ENCODE results near the gene CD27. TPM values are rescaled to one million over a fixed set of nuclear protein-coding genes. Genes with fewer than 3 reads are reported as not detected.

Gene CD27
- total and polyA plus RNA-seq, 10 donors = 49.2 to 193 (median 72.3) TPM

DNA sequence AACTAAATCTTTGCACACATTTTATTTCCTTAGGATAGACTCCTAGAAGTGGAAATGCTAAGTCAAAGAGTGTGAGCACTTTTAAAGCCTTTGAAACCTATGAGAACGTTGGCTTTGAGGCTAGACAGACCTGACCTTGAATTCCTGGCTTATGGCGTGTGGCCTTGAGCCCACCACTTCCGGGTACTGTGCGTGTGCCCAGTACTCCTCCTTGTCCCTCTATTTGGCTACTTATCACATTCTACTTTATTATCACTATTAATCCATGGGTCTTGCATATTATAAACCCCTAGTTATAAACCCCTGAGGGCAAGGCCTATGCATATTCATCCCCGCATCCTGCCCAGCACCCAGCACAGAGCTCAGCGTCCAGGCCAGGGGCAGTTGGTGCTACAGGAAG, 26.0 kb upstream of the CD27 start:
- WGBS, 5 donors = 62 to 83% (median 68%) methylated on average over 6 of the region's 6 CpGs
- Histone ChIP-seq H3K4me1 (peaks cover 2 to 33% (median 12%) of the 10 kb centered on the region in 6 donors), H3K27me3 (replicated peaks in 1 of 7) (no peaks in the 10 kb centered on the region), H3K4me3 (no peak overlapping the region), H3K27ac (no peak overlapping the region), H3K9me3 (no peaks in the 10 kb centered on the region), H3K36me3 (no peaks in the 10 kb centered on the region)
- intact Hi-C loops (cut with DNase I; ENCODE audit: low total_unique reads) = no loop called here
- DNase-seq = no peak
- TF ChIP-seq, protein P1, sequence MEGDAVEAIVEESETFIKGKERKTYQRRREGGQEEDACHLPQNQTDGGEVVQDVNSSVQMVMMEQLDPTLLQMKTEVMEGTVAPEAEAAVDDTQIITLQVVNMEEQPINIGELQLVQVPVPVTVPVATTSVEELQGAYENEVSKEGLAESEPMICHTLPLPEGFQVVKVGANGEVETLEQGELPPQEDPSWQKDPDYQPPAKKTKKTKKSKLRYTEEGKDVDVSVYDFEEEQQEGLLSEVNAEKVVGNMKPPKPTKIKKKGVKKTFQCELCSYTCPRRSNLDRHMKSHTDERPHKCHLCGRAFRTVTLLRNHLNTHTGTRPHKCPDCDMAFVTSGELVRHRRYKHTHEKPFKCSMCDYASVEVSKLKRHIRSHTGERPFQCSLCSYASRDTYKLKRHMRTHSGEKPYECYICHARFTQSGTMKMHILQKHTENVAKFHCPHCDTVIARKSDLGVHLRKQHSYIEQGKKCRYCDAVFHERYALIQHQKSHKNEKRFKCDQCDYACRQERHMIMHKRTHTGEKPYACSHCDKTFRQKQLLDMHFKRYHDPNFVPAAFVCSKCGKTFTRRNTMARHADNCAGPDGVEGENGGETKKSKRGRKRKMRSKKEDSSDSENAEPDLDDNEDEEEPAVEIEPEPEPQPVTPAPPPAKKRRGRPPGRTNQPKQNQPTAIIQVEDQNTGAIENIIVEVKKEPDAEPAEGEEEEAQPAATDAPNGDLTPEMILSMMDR (IDR thresholded peaks at IDR 0.05 in 8 of 11, conservative IDR thresholded peaks at IDR 0.05 in 3 of 11) = no peak
- no peak for TF ChIP-seq POLR2A (IDR thresholded peaks at IDR 0.05)
- no peak for TF ChIP-seq POLR2AphosphoS5 (IDR thresholded peaks at IDR 0.05)

DNA sequence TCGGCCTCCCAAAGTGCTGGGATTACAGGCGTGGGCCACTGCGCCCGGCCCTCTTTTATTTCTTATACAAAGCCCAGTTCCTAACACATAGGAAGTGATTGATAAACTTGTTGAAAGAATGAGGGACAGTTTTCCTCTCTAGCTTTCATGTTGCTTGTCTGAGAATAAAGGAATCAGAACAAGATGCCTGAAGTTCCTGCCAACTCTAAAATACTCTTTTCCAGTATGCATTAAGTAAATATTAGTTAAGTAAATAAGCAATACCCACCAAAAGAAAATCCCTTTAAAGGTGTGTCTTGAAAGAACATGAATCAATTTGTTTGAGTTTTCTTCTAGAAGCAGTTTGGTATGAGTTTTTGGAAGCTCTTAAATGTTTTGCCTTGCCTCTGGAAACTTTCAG, 24.4 kb upstream of the CD27 start:
- intact Hi-C loops (cut with DNase I; ENCODE audit: low total_unique reads) = loop anchor here (5.0 kb wide), 2 partner anchors 52 to 117 kb away; partner anchors contain the start of gene VAMP1
- H3K9me3 ChIP-seq = no peaks in the 10 kb centered on the region
- H3K4me1 ChIP-seq = peaks cover 4 to 48% (median 18%) of the 10 kb centered on the region in 6 donors
- H3K27me3 ChIP-seq (replicated peaks in 1 of 7) = no peaks in the 10 kb centered on the region
- no peaks in the 10 kb centered on the region for H3K36me3 ChIP-seq
- 85 to 97% (median 93%) methylated on average over 4 of the region's 4 CpGs for WGBS, 5 donors
- H3K27ac ChIP-seq = no peak overlapping the region
- DNase-seq = no peak
- TF ChIP-seq POLR2A (IDR thresholded peaks at IDR 0.05) (no peak), POLR2AphosphoS5 (IDR thresholded peaks at IDR 0.05) (no peak)
- TF ChIP-seq, protein P1 (IDR thresholded peaks at IDR 0.05 in 8 of 11, conservative IDR thresholded peaks at IDR 0.05 in 3 of 11) = no peak
- no peak overlapping the region for H3K4me3 ChIP-seq

DNA sequence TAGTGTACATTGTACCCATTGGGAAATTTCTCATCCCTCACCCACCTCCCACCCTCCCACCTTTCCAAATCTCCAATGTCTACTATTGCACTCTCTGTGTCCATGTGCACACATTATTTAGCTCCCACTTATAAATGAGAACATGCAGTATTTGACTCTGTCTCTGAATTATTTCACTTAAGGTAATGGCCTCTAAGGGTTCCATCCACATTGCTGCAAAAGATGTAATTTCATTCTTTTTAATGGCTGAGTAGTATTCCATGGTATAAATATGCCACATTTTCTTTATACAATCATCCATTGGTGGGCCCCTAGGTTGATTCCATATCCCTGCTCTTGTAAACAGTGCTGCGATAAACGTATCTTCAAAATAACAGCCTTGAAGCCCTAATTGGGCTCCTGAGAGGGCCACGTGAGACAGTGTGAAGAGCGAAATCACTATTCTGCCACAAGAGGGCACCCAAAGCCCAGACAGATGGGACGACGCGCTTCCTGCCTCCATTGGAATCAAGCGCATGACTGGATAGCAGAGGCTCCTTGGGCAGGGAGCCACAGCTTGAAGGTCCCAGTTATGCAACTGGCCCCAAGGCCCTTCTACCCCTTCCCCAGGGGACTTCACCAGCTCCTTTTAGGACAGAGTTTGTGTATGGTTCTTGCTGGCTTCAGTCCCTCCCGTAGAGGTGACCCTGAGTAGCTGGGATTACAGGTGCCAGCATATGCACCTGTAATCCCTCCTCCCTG, 21.3 kb upstream of the CD27 start:
- intact Hi-C loops (cut with DNase I; ENCODE audit: low total_unique reads) = loop anchor here (5.0 kb wide), 2 partner anchors 49 to 114 kb away; partner anchors contain the start of gene VAMP1
- no peaks in the 10 kb centered on the region for H3K27me3 ChIP-seq (replicated peaks in 1 of 7)
- 0 to 9% (median 7%) methylated on average over 8 to 9 of the region's 9 CpGs for WGBS, 5 donors
- peak overlapping the region in 4 of 8 donors; percentile 42 to 88 (median 64) for H3K27ac ChIP-seq
- no peaks in the 10 kb centered on the region for H3K36me3 ChIP-seq
- H3K9me3 ChIP-seq = no peaks in the 10 kb centered on the region
- DNase-seq = peak; percentile 90
- H3K4me1 ChIP-seq = peaks cover 4 to 61% (median 40%) of the 10 kb centered on the region in 6 donors
- TF ChIP-seq POLR2AphosphoS5 (IDR thresholded peaks at IDR 0.05) (peak; percentile 21 to 88 (median 78)), POLR2A (IDR thresholded peaks at IDR 0.05) (no peak)
- TF ChIP-seq, protein P1 (IDR thresholded peaks at IDR 0.05 in 8 of 11, conservative IDR thresholded peaks at IDR 0.05 in 3 of 11) = peak; percentile 89 to 98 (median 92)
- H3K4me3 ChIP-seq = peak overlapping the region in 1 of 8 donors; percentile 20

DNA sequence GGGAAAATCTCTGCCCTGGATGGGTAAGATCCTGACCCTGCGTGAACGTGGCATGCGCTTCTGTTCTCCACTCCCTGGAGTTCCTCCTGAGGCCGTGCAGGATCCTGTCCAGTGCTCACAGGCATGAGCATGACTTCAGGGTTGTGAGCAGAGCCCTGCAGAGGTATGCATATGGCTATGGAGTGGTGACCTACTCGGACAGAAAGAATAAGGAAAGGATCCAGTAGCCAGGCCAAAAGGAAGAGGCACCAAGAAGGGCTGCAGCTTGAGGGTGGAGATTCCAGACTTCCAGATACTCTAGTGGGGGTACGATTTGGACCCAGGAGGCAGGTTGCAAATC, 20.8 kb upstream of the CD27 start:
- H3K9me3 ChIP-seq = no peaks in the 10 kb centered on the region

More for the DNA sequence above, 20.8 kb upstream of the CD27 start:
- no peaks in the 10 kb centered on the region for H3K27me3 ChIP-seq (replicated peaks in 1 of 7)
- H3K27ac ChIP-seq = peak overlapping the region in 4 of 8 donors; percentile 42 to 88 (median 64)
- DNase-seq = no peak
- intact Hi-C loops (cut with DNase I; ENCODE audit: low total_unique reads) = loop anchor here (5.0 kb wide), 2 partner anchors 48 to 113 kb away; partner anchors contain the start of gene VAMP1
- 43 to 66% (median 49%) methylated on average over 6 of the region's 6 CpGs for WGBS, 5 donors
- peaks cover 4 to 59% (median 38%) of the 10 kb centered on the region in 6 donors for H3K4me1 ChIP-seq
- peak overlapping the region in 1 of 8 donors; percentile 20 for H3K4me3 ChIP-seq
- no peaks in the 10 kb centered on the region for H3K36me3 ChIP-seq
- peak in 1 of 3 donors; percentile 1 for TF ChIP-seq POLR2AphosphoS5 (IDR thresholded peaks at IDR 0.05)
- no peak for TF ChIP-seq POLR2A (IDR thresholded peaks at IDR 0.05)

All from spleen (tissue), 11 donors.